Measurements from ENCODE around the gene USP3.

DNA sequence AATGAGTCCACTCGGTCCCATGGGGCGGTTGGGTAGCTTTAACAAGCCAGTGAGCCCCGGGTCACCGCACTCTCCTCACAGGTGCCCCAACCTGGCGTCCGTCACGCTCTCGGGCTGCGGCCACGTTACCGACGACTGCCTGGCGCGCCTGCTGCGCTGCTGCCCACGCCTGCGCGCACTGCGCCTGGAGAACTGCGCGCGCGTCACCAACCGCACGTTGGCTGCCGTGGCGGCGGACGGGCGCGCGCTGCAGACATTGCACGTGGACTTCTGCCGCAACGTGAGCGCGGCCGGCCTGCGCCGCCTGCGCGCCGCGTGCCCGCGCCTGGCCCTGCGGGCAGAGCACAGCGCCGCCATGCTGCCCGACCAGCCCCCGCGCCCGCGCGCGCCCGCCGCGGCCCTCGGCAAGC is 96.2 kb downstream of the USP3 start:
- TF ChIP-seq PHF8 (CRISPR knock-in tag; IDR thresholded peaks at IDR 0.05) = peak; percentile 80
- TF ChIP-seq SETDB1 (CRISPR knock-in tag; IDR thresholded peaks at IDR 0.05; ENCODE audit: borderline replicate concordance) = no peak
- TF ChIP-seq SAFB2 (CRISPR knock-in tag; IDR thresholded peaks at IDR 0.05; ENCODE audit: borderline replicate concordance, low read depth) = peak; percentile 96
- peak in 1 of 2 experiments; percentile 87; a peak in 2 of 4 replicates for TF ChIP-seq POLR2A (IDR thresholded peaks at IDR 0.05; ENCODE audit: insufficient read depth in 1 of 2, low read depth in 2 of 2, low read length in 2 of 2)
- TF ChIP-seq HDAC6 (IDR thresholded peaks at IDR 0.05; ENCODE audit: low read depth, low read length) = no peak
- TF ChIP-seq, protein P1, sequence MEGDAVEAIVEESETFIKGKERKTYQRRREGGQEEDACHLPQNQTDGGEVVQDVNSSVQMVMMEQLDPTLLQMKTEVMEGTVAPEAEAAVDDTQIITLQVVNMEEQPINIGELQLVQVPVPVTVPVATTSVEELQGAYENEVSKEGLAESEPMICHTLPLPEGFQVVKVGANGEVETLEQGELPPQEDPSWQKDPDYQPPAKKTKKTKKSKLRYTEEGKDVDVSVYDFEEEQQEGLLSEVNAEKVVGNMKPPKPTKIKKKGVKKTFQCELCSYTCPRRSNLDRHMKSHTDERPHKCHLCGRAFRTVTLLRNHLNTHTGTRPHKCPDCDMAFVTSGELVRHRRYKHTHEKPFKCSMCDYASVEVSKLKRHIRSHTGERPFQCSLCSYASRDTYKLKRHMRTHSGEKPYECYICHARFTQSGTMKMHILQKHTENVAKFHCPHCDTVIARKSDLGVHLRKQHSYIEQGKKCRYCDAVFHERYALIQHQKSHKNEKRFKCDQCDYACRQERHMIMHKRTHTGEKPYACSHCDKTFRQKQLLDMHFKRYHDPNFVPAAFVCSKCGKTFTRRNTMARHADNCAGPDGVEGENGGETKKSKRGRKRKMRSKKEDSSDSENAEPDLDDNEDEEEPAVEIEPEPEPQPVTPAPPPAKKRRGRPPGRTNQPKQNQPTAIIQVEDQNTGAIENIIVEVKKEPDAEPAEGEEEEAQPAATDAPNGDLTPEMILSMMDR (CRISPR knock-in tag; IDR thresholded peaks at IDR 0.05) = peak; percentile 13; the same call in 1 of the 2 replicates
- no peak for TF ChIP-seq ZNF850 (CRISPR knock-in tag; conservative IDR thresholded peaks at IDR 0.05)
- TF ChIP-seq CCDC6 (CRISPR knock-in tag; IDR thresholded peaks at IDR 0.05) = no peak; the same call in 1 of the 2 replicates
- no peak for TF ChIP-seq TCF7L2 (IDR thresholded peaks at IDR 0.05; ENCODE audit: low read depth, low read length)
- TF ChIP-seq, protein P2, sequence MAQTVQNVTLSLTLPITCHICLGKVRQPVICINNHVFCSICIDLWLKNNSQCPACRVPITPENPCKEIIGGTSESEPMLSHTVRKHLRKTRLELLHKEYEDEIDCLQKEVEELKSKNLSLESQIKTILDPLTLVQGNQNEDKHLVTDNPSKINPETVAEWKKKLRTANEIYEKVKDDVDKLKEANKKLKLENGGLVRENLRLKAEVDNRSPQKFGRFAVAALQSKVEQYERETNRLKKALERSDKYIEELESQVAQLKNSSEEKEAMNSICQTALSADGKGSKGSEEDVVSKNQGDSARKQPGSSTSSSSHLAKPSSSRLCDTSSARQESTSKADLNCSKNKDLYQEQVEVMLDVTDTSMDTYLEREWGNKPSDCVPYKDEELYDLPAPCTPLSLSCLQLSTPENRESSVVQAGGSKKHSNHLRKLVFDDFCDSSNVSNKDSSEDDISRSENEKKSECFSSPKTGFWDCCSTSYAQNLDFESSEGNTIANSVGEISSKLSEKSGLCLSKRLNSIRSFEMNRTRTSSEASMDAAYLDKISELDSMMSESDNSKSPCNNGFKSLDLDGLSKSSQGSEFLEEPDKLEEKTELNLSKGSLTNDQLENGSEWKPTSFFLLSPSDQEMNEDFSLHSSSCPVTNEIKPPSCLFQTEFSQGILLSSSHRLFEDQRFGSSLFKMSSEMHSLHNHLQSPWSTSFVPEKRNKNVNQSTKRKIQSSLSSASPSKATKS (CRISPR knock-in tag; IDR thresholded peaks at IDR 0.05) = no peak

All from HepG2 (cell line).